HCT116 (cell line): ENCODE results near the gene SLC16A13. TPM values are rescaled to one million over a fixed set of nuclear protein-coding genes. Genes with fewer than 3 reads are reported as not detected.

Experiments used
- ATAC-seq: fragments of 200-7000 bp; cut with Tn5 transposase; 2 replicates; pipeline ENCODE4 v1.9.1; 2020; ENCODE audit warnings: mild to moderate bottlenecking, moderate library complexity
- BruUV-seq: library from RNA; stranded (reverse); fragments of 400-500 nt; replicated peaks from 2 replicates; lab custom pipeline; 2021; lab: Mats Ljungman, UMichigan
- CTCF ChIA-PET: fragments of 300-600 bp; sonication (Branson Sonifier 250); formaldehyde crosslinking; loops from one replicate; lab custom pipeline; 2021; ENCODE audit warnings: antibody characterized with exemption; lab: Charles Lee
- POLR2A ChIA-PET: fragments of 300-600, 350-600 bp; sonication (Branson Sonifier 250); formaldehyde crosslinking; loops from one replicate; lab custom pipeline; 2021; ENCODE audit warnings: antibody characterized with exemption; lab: Charles Lee
- RAD21 ChIA-PET, 2 experiments: fragments of 300-600 bp; sonication (Branson Sonifier 250); formaldehyde crosslinking; loops; one replicate each; lab custom pipeline; 2023; ENCODE audit warnings: low total read pairs in 2 of 2; ENCODE audit not compliant: uncharacterized antibody in 2 of 2, unreplicated experiment in 2 of 2, low non-redundant PET in 1 of 2; lab: Charles Lee
- DNase-seq: peaks from one replicate; pipeline ENCODE4 v3.0.0-alpha.2; 2010; ENCODE audit warnings: low read depth, low spot score
- H2AFZ ChIP-seq: fragments of 200-600 bp; shearing (Covaris generic), sonication (generic); 2 replicates; pipeline ENCODE4 v1.6.1; 2017; ENCODE audit warnings: low read depth, mixed run types, mixed read lengths, antibody characterized with exemption, low read length; ENCODE audit not compliant: poor library complexity, severe bottlenecking
- H3K27ac ChIP-seq: 2 replicates; pipeline ENCODE4 v1.5.1; 2012; ENCODE audit warnings: low read depth, low read length
- H3K27me3 ChIP-seq: fragments of 200-600 bp; sonication (generic); 2 replicates; pipeline ENCODE4 v1.6.1; 2016; ENCODE audit warnings: mixed run types, low read length, mixed read lengths; ENCODE audit not compliant: insufficient read depth
- H3K36me3 ChIP-seq, 2 experiments: fragments of 200-500 bp in 1 of 2; fragments of 200-600 bp in 1 of 2; sonication (Bioruptor generic) in 1 of 2; sonication (generic) in 1 of 2; 2 replicates each; pipeline versions ENCODE4 v1.5.1 to v1.6.1; 2014 to 2016; ENCODE audit warnings: low read length in 2 of 2, inconsistent platforms in 1 of 2, mixed read lengths in 1 of 2, mixed run types in 1 of 2; ENCODE audit not compliant: insufficient read depth in 2 of 2, control insufficient read depth in 1 of 2
- H3K4me1 ChIP-seq, 2 experiments: fragments of 200-600 bp in 1 of 2; sonication (generic) in 1 of 2; 2 replicates each; pipeline versions ENCODE4 v1.5.1 to v1.6.1; 2012 to 2017; ENCODE audit warnings: low read length in 2 of 2, inconsistent platforms in 1 of 2, mild to moderate bottlenecking in 1 of 2, mixed read lengths in 1 of 2, mixed run types in 1 of 2, moderate library complexity in 1 of 2; ENCODE audit not compliant: insufficient read depth in 2 of 2, control insufficient read depth in 1 of 2
- H3K4me2 ChIP-seq: fragments of 200-600 bp; sonication (generic); 2 replicates; pipeline ENCODE4 v1.6.1; 2017; ENCODE audit warnings: mixed run types, low read length, mixed read lengths
- H3K4me3 ChIP-seq, 2 experiments: fragments of 200-600 bp in 1 of 2; sonication (generic) in 1 of 2; replicated peaks in 1 of 2; 2 replicates each; pipeline ENCODE4 v1.5.1; 2011 to 2016; ENCODE audit warnings: low read length in 2 of 2, control low read depth in 1 of 2, low read depth in 1 of 2, mild to moderate bottlenecking in 1 of 2, mixed read lengths in 1 of 2, mixed run types in 1 of 2
- H3K79me2 ChIP-seq: fragments of 200-600 bp; sonication (generic); 2 replicates; pipeline ENCODE4 v1.6.1; 2017; ENCODE audit warnings: mild to moderate bottlenecking, mixed run types, low read length, moderate library complexity, mixed read lengths; ENCODE audit not compliant: insufficient read depth
- H3K9ac ChIP-seq: fragments of 200-600 bp; sonication (generic); 2 replicates; pipeline ENCODE4 v1.6.1; 2016; ENCODE audit warnings: low read length, mixed read lengths
- H3K9me2 ChIP-seq: fragments of 200-600 bp; sonication (generic), shearing (Covaris generic); 2 replicates; pipeline ENCODE4 v1.6.1; 2017; ENCODE audit warnings: mixed run types, mild to moderate bottlenecking, moderate library complexity; ENCODE audit not compliant: insufficient read depth
- H3K9me3 ChIP-seq, 2 experiments: fragments of 200-500 bp in 1 of 2; fragments of 200-600 bp in 1 of 2; sonication (Bioruptor generic) in 1 of 2; sonication (generic) in 1 of 2; 2 replicates each; pipeline ENCODE4 v1.6.1; 2014 to 2017; ENCODE audit warnings: low read length in 2 of 2, mixed read lengths in 2 of 2, inconsistent platforms in 1 of 2, low read depth in 1 of 2, mild to moderate bottlenecking in 1 of 2, mixed run types in 1 of 2, moderate library complexity in 1 of 2; ENCODE audit not compliant: control insufficient read depth in 1 of 2, insufficient read depth in 1 of 2
- H4K20me1 ChIP-seq: fragments of 200-600 bp; sonication (generic), shearing (Covaris generic); 2 replicates; pipeline ENCODE4 v1.6.1; 2017; ENCODE audit warnings: mixed run types, mild to moderate bottlenecking, moderate library complexity; ENCODE audit not compliant: insufficient read depth
- FOSL1 ChIP-seq: IDR thresholded peaks from 2 replicates; pipeline ENCODE4 v1.6.1; 2012; ENCODE audit warnings: low read depth
- POLR2A ChIP-seq: IDR thresholded peaks from 2 replicates; pipeline ENCODE4 v1.7.0; 2011; ENCODE audit warnings: borderline replicate concordance; ENCODE audit not compliant: insufficient read depth, insufficient read length; ENCODE audit errors: extremely low read depth
- RAD21 ChIP-seq: IDR thresholded peaks from 2 replicates; pipeline ENCODE4 v1.6.1; 2012; ENCODE audit warnings: low read depth, mild to moderate bottlenecking
- TCF7L2 ChIP-seq: IDR thresholded peaks from 2 replicates; pipeline ENCODE4 v1.7.0; 2011; ENCODE audit warnings: borderline replicate concordance, inconsistent platforms; ENCODE audit not compliant: insufficient read depth, insufficient read length; ENCODE audit errors: extremely low read depth
- intact Hi-C: fragments of 100-400 bp; cut with micrococcal nuclease; formaldehyde crosslinking; loops from 2 replicates; pipeline ENCODE4 v1.10.0; 2022
- total RNA-seq: library from RNA; stranded (reverse); gene quantifications from one replicate; pipeline ENCODE4 v1.2.1, GENCODE V29; 2021; ENCODE audit not compliant: unreplicated experiment
- TF ChIP-seq, protein P1 (sequence below): IDR thresholded peaks from 2 replicates; pipeline ENCODE4 v1.6.1; 2012

Gene SLC16A13
- total RNA-seq, 1 experiment from 2014 or later: 6.8 TPM

DNA sequence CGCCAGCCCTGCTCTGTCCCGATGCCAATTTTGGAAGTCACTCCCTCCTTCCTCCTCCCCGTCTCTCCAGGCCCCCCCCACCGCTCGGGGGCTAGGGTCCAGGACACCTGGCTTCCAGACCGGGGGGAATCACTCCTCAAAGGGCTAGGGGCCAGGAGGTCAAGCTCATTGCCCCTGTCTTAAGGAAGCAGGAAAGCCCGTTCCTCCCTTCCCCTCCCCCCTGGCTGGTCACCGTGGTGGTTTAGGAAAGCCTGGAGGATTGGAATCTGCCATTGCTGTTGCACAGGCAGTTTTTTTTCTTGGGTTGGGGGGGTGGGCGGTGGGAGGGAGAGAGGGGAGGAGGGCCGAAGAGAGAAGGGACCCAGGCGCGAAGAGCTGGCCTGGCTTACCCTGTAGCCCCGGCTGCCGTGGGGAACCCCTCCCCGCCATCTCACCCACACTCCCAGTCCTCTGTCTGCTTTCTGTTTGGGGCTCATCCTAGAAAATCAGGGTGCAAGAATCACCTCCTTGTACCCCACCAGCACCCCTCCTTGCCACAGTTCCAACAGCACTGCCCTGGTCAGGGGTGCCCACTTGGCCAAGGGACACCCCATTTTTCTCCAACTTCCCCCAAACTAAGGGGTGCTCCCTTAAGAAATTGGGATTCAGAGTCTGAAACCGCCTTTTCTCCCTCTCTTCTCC, 15.8 kb upstream of the SLC16A13 start:
- ChIA-PET CTCF (no interaction called here), POLR2A (interaction anchor here (0.6 kb wide), 1 partner anchor 353 kb away, joined by 6 read pairs; no protein-coding TSS in a partner anchor), RAD21 (no interaction called here)
- no peak for ATAC-seq
- peak overlapping the region; percentile 62 for H3K9ac ChIP-seq
- no peaks in the 10 kb centered on the region for H3K79me2 ChIP-seq
- H3K27me3 ChIP-seq: no peaks in the 10 kb centered on the region
- TF ChIP-seq FOSL1: no peak
- no peaks in the 10 kb centered on the region for H4K20me1 ChIP-seq
- peak overlapping the region; percentile 29 to 54 for H3K4me3 ChIP-seq
- H3K27ac ChIP-seq: no peak overlapping the region; the same call in 1 of the 2 replicates
- H3K4me2 ChIP-seq: peak overlapping the region; percentile 82
- H2AFZ ChIP-seq: peak overlapping the region; percentile 94
- intact Hi-C loops: no loop called here
- no peaks in the 10 kb centered on the region for H3K36me3 ChIP-seq
- no peak for DNase-seq
- H3K9me2 ChIP-seq: no peaks in the 10 kb centered on the region
- peaks cover 10 to 48% of the 10 kb centered on the region in 2 experiments; a peak in 3 of 4 replicates for H3K4me1 ChIP-seq
- no TSS peak for BruUV-seq
- H3K9me3 ChIP-seq: no peaks in the 10 kb centered on the region

DNA sequence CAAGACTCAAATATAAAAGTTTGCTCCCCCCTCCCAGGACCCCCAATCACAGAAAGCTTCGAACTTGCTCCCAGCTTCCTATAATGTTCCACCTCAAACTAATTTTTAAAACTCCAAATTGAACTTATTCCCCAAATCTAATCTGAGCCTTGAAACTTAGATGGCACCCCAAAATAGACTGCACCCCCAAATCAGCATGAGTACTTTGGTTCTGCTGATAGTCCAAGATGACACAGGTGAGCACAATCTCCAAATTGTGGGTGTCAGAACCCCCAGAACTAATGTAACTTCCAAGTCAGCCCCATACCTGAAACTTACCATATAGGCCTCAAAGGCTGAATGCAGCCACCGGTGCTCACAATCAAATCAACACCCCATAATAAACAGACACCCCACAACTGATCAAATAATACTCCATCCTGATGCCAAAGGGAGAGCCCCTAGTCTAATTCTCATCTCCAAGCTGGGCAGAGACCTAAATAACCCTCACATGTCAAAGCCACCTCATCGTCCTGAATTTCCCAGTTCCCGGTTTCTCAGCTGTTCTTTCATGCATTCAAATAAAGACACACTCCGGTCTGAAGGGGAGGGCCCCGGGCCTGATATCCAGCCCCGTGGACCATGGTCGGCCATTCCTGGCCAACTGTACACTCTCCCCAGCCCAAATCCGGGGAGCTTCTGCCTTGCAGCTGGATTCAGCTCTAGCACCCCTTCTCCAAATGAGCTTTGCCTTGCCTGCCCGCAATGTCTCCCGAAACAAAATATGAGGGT, 14.7 kb upstream of the SLC16A13 start:
- Histone ChIP-seq H3K79me2 (no peaks in the 10 kb centered on the region), H4K20me1 (no peaks in the 10 kb centered on the region), H3K4me2 (peak overlapping the region; percentile 73), H3K9me2 (no peaks in the 10 kb centered on the region), H3K9ac (0 out of 2 replicates have a peak overlapping the region, but pooled peaks have one; percentile 43), H2AFZ (no peak overlapping the region), H3K4me1 (peaks cover 6 to 44% of the 10 kb centered on the region in 2 experiments; a peak in 3 of 4 replicates), H3K27ac (no peak overlapping the region), H3K4me3 (no peak overlapping the region), H3K27me3 (no peaks in the 10 kb centered on the region), H3K9me3 (no peaks in the 10 kb centered on the region), H3K36me3 (no peaks in the 10 kb centered on the region)
- intact Hi-C loops: no loop called here
- ChIA-PET RAD21 (interaction anchor here in 1 of 2 experiments (1.6 kb wide), 1 partner anchor 178 kb away, joined by 4 read pairs; no protein-coding TSS in a partner anchor), CTCF (interaction anchor here (0.6 to 2.3 kb wide), 9 partner anchors 15 to 358 kb away, joined by 3 to 15 read pairs (median 4); partner anchors contain the start of gene SLC16A13), POLR2A (interaction anchor here (0.8 to 1.8 kb wide), 2 partner anchors 10 to 15 kb away, joined by 3 to 7 read pairs; partner anchors contain the start of gene SLC16A13)
- no TSS peak for BruUV-seq
- ATAC-seq: no peak
- TF ChIP-seq RAD21: no peak
- TF ChIP-seq, protein P1, sequence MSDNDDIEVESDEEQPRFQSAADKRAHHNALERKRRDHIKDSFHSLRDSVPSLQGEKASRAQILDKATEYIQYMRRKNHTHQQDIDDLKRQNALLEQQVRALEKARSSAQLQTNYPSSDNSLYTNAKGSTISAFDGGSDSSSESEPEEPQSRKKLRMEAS: no peak
- TF ChIP-seq POLR2A: no peak
- TF ChIP-seq TCF7L2: no peak
- DNase-seq: no peak
